GM13976 (cell line): ENCODE data around the gene PHOSPHO2.

Experiments
- DNase-seq: peaks from one replicate; pipeline ENCODE4 v3.0.0; 2012; ENCODE audit warnings: low spot score
- in situ Hi-C: fragments of 300-500 bp; cut with MboI; formaldehyde crosslinking; loops from one replicate; pipeline ENCODE4 v1.12.0; 2022; ENCODE audit warnings: low sequenced_read_pairs, mixed read lengths, inconsistent platforms; ENCODE audit not compliant: unreplicated experiment
- TF ChIP-seq, protein P1 (sequence below): IDR thresholded peaks from 2 replicates; pipeline ENCODE4 v1.5.1; 2012; ENCODE audit warnings: borderline replicate concordance, mild to moderate bottlenecking; ENCODE audit not compliant: insufficient read depth; ENCODE audit errors: extremely low read depth, missing control alignments, control extremely low read depth

PHOSPHO2 gene

DNA sequence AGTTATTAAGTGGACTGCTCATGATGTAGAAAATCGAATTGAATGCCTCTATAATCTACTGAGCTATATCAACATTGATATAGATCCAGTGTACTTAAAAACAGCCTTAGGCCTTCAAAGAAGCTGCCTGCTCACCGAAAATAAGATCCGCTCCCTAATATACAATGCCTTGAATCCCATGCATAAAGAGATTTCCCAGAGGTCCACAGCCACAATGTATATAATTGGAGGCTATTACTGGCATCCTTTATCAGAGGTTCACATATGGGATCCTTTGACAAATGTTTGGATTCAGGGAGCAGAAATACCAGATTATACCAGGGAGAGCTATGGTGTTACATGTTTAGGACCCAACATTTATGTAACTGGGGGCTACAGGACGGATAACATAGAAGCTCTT, 41.4 kb downstream of the PHOSPHO2 start:
- in situ Hi-C loops, result no loop called here
- TF ChIP-seq, protein P1, sequence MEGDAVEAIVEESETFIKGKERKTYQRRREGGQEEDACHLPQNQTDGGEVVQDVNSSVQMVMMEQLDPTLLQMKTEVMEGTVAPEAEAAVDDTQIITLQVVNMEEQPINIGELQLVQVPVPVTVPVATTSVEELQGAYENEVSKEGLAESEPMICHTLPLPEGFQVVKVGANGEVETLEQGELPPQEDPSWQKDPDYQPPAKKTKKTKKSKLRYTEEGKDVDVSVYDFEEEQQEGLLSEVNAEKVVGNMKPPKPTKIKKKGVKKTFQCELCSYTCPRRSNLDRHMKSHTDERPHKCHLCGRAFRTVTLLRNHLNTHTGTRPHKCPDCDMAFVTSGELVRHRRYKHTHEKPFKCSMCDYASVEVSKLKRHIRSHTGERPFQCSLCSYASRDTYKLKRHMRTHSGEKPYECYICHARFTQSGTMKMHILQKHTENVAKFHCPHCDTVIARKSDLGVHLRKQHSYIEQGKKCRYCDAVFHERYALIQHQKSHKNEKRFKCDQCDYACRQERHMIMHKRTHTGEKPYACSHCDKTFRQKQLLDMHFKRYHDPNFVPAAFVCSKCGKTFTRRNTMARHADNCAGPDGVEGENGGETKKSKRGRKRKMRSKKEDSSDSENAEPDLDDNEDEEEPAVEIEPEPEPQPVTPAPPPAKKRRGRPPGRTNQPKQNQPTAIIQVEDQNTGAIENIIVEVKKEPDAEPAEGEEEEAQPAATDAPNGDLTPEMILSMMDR, result no peak
- no peak for DNase-seq

DNA sequence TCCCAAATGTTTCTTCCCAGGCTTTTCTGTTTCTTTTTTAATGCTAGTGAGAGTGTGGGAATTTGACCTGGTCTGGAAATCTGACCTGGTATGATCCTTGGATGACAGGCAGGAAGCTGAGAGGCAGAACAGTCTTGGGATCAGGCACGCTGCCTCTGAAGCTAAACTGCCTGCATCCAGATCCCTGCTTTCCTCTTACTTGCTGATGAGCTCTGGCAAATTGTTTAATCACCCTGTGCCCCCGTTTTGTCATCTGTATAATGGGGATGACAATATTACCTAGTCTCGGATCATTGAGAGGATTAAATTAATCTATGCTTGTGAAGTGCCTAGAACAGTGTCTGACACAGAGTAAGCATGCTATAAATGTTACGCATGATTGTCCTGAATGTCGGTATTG, 42.6 kb downstream of the PHOSPHO2 start:
- DNase-seq, result no peak
- in situ Hi-C loops, result no loop called here
- TF ChIP-seq, protein P1, result no peak

DNA sequence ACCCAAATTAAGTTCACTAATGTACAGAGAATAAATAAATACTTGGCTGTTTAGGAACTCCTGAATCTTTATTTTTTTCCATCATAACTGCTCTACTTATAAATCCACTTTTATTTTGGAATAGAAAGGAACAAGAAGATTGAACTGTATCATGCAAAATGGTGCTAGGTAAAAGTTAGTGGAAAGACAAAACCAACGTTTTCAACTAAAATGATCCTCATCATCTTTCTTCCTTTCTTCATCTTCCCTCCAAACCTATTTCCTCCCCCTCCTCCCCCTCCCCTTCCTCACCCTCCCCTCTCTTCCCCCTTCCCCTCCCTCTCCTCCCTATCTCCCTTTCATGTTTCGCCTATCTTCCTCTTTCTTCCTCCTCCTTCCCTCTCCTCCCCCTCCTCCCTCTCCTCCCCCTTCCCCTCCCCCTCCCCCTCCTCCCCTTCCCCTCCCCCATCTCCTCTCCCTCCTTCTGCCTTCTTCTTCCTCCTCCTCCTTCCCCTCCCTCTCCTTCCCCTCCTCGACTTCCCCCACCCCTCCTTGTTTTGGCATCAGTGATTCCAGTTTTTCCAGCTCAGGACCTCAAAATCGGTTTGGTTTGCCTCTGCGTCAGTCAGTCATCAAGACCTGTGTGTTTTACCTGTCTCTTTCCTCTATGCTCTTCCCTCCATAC, 44.4 kb downstream of the PHOSPHO2 start:
- no peak for DNase-seq
- in situ Hi-C loops, result no loop called here
- TF ChIP-seq, protein P1, result no peak

DNA sequence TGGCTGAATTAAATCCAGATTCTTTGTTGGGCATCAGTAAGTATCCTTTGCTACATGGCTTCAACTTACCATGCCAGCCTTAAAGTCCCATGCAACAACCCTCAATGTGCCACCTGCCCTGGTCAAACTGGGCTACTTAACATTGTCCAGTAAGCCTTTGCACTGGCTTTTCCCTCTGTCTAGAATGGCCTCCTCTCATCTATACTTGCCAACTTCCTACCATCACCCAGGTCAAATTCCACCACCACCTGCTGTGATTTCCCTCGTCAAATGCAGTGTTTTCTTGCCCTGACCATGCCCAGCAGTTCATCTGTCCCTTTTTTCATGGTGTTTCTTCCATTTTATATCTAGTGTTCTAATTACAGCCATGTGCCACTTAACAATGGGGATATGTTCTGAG, 45.1 kb downstream of the PHOSPHO2 start:
- TF ChIP-seq, protein P1, result no peak
- DNase-seq, result no peak
- in situ Hi-C loops, result no loop called here

- in situ Hi-C loops, result no loop called here
- TF ChIP-seq, protein P1, result no peak
Observed at GRCh38 chr2:169743549-169743948, 49.3 kb downstream of the PHOSPHO2 start.

DNA sequence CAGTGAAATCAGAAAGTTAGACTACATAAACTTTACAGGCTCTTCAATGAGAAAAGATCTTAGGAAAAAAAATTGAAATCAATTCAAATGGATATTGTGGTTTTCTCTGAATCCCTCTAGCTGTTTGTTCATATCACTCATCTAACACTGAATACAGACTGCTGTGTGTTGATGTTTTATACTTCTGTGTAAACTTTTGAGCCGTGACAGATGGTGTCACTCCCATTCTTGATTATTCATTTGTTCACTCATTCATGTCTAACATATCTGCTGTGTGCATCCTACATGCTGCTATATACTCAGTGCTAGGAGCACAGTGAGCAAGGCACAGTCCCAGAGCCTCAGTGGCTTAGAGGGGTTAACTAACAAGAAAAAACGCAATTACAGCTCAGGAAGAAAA, 52.0 kb downstream of the PHOSPHO2 start:
- in situ Hi-C loops, result no loop called here
- TF ChIP-seq, protein P1, result no peak

More at GRCh38 chr2:169743549-169743948, 49.3 kb downstream of the PHOSPHO2 start:
- DNase-seq, result no peak

More for the DNA sequence above, 52.0 kb downstream of the PHOSPHO2 start:
- no peak for DNase-seq
